Activated CD8-positive, alpha-beta T cell treated with anti-CD3 and anti-CD28 coated beads for 36 hours (primary cell): Measurements from ENCODE around the gene CILP2. TPM values are rescaled to one million over a fixed set of nuclear protein-coding genes. Genes with fewer than 3 reads are reported as not detected.

Source experiments
- ATAC-seq: fragments of 200-7000 bp; cut with Tn5 transposase; one replicate; pipeline ENCODE4 v1.10.0; 2021; ENCODE audit warnings: mild to moderate bottlenecking, moderate library complexity
- CTCF ChIA-PET: fragments of 350-600 bp; sonication (Branson Sonifier 250); formaldehyde crosslinking; loops from one replicate; lab custom pipeline; 2021; ENCODE audit warnings: antibody characterized with exemption; lab: Charles Lee
- POLR2A ChIA-PET: fragments of 350-600 bp; sonication (Branson Sonifier 250); formaldehyde crosslinking; loops from one replicate; lab custom pipeline; 2021; ENCODE audit warnings: antibody characterized with exemption; lab: Charles Lee
- DNase-seq: peaks from one replicate; pipeline ENCODE4 v3.0.0-alpha.2; 2020
- H3K27ac Mint-ChIP-seq: one replicate; pipeline ENCODE4 v1.8.0; 2021; ENCODE audit warnings: mild to moderate bottlenecking, mixed read lengths
- H3K27me3 Mint-ChIP-seq: one replicate; pipeline ENCODE4 v1.8.0; 2021; ENCODE audit warnings: mixed read lengths
- H3K36me3 Mint-ChIP-seq: one replicate; pipeline ENCODE4 v1.8.0; 2021; ENCODE audit warnings: low read depth, mixed read lengths
- H3K4me1 Mint-ChIP-seq: one replicate; pipeline ENCODE4 v1.8.0; 2021; ENCODE audit warnings: low read depth, mixed read lengths
- H3K4me3 Mint-ChIP-seq: one replicate; pipeline ENCODE4 v1.8.0; 2021; ENCODE audit warnings: mild to moderate bottlenecking, moderate library complexity, mixed read lengths
- H3K9me3 Mint-ChIP-seq: one replicate; pipeline ENCODE4 v1.8.0; 2021; ENCODE audit warnings: mixed read lengths
- intact Hi-C: fragments of 100-400 bp; cut with micrococcal nuclease; formaldehyde crosslinking; loops from one replicate; pipeline ENCODE4 v1.10.0; 2022
- total RNA-seq, 2 experiments: library from RNA; stranded (reverse); gene quantifications; one replicate each; pipeline ENCODE4 v1.2.3, GENCODE V29; 2021
- TF ChIP-seq, protein P1 (sequence below): fragments of 200-600 bp; IDR thresholded peaks from one replicate; pipeline ENCODE4 v1.8.0; 2022; ENCODE audit warnings: antibody characterized with exemption, mild to moderate bottlenecking

CILP2 gene
- total RNA-seq, 2 experiments from 2014 or later: 0.31 to 0.32 TPM

DNA sequence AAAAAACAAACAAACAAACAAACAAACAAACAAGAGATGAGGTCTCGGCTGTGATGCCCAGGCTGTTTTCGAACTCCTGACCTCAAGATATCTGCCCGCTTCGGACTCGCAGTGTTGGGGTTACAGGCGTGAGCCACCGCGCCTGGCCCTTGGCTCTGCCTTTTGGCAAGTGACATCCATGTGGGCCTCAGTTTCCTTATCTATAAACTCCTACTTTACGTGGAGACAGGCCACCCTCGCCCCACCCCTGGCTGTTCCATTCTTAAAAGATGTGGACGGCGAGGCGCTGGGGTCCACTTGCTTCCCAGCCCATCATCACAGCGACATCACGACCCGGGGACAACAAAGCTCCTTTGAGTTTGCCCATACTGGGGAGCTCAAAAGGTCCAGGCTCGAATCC, 24.4 kb upstream of the CILP2 start:
- CTCF ChIA-PET: interaction anchor here (1.2 kb wide), 1 partner anchor 19 kb away, joined by 5 read pairs; no protein-coding TSS in a partner anchor
- H3K4me1 Mint-ChIP-seq: peaks cover 19% of the 10 kb centered on the region
- POLR2A ChIA-PET: interaction anchor here (0.7 kb wide), 1 partner anchor 54 kb away, joined by 3 read pairs; no protein-coding TSS in a partner anchor

DNA sequence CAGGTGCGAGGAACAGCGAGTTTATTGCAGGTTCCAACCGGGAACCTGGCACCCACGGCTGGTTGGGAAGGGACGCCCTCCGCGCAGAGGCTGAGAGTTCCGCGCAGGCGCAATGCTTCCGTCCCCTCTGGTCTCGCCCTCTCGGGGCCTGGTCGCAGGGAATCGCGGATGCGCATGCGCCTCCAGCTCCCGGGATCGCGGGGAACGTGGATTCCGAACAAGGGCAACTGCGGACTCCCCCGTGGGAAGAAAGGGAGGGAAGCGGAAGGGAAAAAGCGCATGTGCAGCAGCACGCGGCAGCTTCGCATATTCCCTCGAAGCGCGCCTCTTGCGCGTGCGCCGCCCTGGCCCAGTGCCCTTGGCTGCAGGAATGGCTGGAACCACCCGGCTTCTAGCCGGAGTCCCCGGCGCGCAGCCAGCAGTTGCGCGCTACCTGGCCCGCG, 23.8 kb upstream of the CILP2 start:
- TF ChIP-seq, protein P1, sequence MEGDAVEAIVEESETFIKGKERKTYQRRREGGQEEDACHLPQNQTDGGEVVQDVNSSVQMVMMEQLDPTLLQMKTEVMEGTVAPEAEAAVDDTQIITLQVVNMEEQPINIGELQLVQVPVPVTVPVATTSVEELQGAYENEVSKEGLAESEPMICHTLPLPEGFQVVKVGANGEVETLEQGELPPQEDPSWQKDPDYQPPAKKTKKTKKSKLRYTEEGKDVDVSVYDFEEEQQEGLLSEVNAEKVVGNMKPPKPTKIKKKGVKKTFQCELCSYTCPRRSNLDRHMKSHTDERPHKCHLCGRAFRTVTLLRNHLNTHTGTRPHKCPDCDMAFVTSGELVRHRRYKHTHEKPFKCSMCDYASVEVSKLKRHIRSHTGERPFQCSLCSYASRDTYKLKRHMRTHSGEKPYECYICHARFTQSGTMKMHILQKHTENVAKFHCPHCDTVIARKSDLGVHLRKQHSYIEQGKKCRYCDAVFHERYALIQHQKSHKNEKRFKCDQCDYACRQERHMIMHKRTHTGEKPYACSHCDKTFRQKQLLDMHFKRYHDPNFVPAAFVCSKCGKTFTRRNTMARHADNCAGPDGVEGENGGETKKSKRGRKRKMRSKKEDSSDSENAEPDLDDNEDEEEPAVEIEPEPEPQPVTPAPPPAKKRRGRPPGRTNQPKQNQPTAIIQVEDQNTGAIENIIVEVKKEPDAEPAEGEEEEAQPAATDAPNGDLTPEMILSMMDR: no peak
- no peak for DNase-seq
- H3K4me3 Mint-ChIP-seq: peak overlapping the region; percentile 32
- ChIA-PET CTCF (interaction anchor here (1.2 kb wide), 1 partner anchor 19 kb away, joined by 5 read pairs; no protein-coding TSS in a partner anchor), POLR2A (interaction anchor here (0.7 to 2.5 kb wide), 3 partner anchors 24 to 149 kb away, joined by 3 to 7 read pairs (median 3); no protein-coding TSS in a partner anchor)
- no peak for ATAC-seq
- intact Hi-C loops: no loop called here
- H3K27me3 Mint-ChIP-seq: no peaks in the 10 kb centered on the region
- H3K9me3 Mint-ChIP-seq: no peaks in the 10 kb centered on the region
- H3K27ac Mint-ChIP-seq: no peak overlapping the region
- peaks cover 6% of the 10 kb centered on the region for H3K36me3 Mint-ChIP-seq
- peaks cover 21% of the 10 kb centered on the region for H3K4me1 Mint-ChIP-seq

More for the DNA sequence above, 24.4 kb upstream of the CILP2 start:
- ATAC-seq: no peak
- Mint-ChIP-seq H3K27ac (no peak overlapping the region), H3K36me3 (peaks cover 3% of the 10 kb centered on the region), H3K4me3 (no peak overlapping the region), H3K9me3 (no peaks in the 10 kb centered on the region), H3K27me3 (no peaks in the 10 kb centered on the region)
- DNase-seq: no peak
- TF ChIP-seq, protein P1: no peak
- intact Hi-C loops: no loop called here

DNA sequence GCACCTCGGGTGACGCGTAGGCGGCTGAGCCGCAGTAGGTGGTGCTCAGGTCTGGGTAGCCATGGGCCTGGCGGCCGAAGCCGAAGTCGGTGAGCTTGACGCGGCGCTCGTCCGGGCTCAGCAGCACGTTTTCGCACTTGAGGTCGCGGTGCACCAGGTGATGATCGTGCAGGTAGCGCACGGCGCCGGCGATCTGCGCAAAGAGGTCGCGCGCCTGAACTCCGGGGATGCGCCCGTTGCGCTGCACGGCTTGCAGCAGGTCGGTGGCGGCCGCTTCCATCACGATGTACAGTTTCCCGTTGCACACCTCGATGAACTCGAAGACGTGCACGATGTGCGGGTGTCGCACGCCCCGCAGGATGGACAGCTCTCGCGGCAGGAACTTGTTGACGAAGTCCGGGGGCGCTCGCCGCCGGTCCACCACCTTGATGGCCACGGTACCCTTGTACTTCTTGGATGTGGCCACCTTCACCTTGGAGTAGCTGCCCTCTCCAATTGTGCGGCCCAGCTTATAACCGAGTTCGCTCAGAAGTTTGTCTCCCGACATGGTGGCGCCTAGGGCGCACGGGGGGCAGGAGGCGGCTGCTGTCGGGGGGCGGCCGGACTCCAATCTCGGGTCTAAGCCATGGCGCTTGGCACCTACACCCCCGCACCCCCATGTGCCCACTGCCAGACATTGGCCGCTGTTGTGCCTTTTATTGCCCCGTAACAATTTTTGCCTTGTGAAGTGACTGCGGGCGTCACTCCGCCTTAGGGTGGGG, 23.0 kb upstream of the CILP2 start, which contains the start of gene TSSK6:
Gene TSSK6 (minus strand): TSS at position 668 of the 761 bp plus-strand sequence. CDS start 121 bp downstream, at position 547.
- Mint-ChIP-seq H3K27ac (peak within 1 kb of the TSS; percentile 94), H3K36me3 (peaks cover 14% of the 10 kb centered on the region), H3K27me3 (no peaks in the 10 kb centered on the region), H3K9me3 (no peaks in the 10 kb centered on the region), H3K4me3 (peak within 1 kb of the TSS; percentile 93), H3K4me1 (peaks cover 26% of the 10 kb centered on the region)
- ATAC-seq: no peak
- DNase-seq: no peak
- intact Hi-C loops: no loop called here
- TF ChIP-seq, protein P1: no peak
- CTCF ChIA-PET: interaction anchor here (0.6 to 3.8 kb wide), 7 partner anchors 16 to 369 kb away, joined by 3 to 23 read pairs (median 5); partner anchors contain the start of gene GMIP
- POLR2A ChIA-PET: interaction anchor here (0.6 to 2.7 kb wide), 18 partner anchors 8 to 369 kb away, joined by 3 to 11 read pairs (median 4); no protein-coding TSS in a partner anchor

DNA sequence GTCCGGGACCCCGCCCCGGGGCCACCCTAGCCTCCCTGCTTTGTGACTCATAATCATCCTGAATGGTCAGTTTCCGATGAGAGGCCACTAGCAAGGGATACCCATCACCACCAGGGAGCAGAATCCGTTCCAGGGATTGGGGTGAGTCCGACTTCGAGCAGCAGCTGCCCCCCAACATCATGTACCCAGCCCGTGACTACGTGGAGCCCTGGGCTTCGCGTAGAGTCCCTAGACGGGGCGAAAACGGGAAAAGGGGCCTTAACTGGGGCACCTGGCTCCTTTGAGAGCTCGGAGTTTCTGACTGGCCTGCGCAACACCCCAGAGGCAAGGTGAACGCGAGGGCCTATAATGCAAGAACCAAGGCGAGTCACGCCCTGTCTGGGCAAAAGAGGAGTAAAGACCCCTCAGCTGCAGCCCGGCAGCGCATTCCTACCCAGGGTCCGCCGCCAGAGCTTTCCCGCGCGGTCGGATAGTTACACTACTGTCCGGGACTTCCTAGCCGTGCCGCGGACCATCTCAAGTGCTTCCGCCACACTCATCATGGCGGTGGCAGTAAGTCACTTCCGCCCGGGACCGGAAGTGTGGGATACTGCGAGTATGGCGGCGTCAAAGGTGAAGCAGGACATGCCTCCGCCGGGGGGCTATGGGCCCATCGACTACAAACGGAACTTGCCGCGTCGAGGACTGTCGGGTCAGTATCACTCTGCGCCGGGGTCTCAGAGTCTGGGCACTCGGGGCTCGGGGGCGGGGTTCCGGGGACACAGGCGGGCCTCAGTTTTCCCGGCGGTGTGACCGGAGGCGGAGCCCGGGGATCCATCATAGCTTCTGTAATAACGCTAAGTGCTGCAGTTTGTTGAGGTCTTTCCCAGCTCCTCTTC, 22.2 kb upstream of the CILP2 start, which contains the start of gene NDUFA13:
Gene NDUFA13 (plus strand): TSS at position 584 of the 878 bp plus-strand sequence. CDS start 14 bp downstream, at position 598.
- Mint-ChIP-seq H3K36me3 (peaks cover 21% of the 10 kb centered on the region), H3K4me3 (peak within 1 kb of the TSS; percentile 93)
- CTCF ChIA-PET: interaction anchor here (0.6 to 3.8 kb wide), 8 partner anchors 15 to 370 kb away, joined by 3 to 23 read pairs (median 4); partner anchors contain the start of gene GMIP

More for the DNA sequence above, 22.2 kb upstream of the CILP2 start, which contains the start of gene NDUFA13:
- POLR2A ChIA-PET: interaction anchor here (0.7 to 2.7 kb wide), 18 partner anchors 9 to 370 kb away, joined by 3 to 11 read pairs (median 4); no protein-coding TSS in a partner anchor
- no peaks in the 10 kb centered on the region for H3K27me3 Mint-ChIP-seq
- TF ChIP-seq, protein P1: no peak
- DNase-seq: peak; percentile 96
- ATAC-seq: peak; percentile 92
- no peaks in the 10 kb centered on the region for H3K9me3 Mint-ChIP-seq
- intact Hi-C loops: no loop called here
- H3K4me1 Mint-ChIP-seq: peaks cover 32% of the 10 kb centered on the region
- H3K27ac Mint-ChIP-seq: peak within 1 kb of the TSS; percentile 94
